AG10803 (cell line): Measurements from ENCODE around the gene KPNA4.

Experiments used
- DNase-seq: peaks from one replicate; pipeline ENCODE4 v3.0.0; 2010; ENCODE audit warnings: low read depth
- H3K4me3 ChIP-seq: 2 replicates; pipeline ENCODE4 v1.5.1; 2011; ENCODE audit warnings: mild to moderate bottlenecking, low read length, control low read depth
- TF ChIP-seq, protein P1 (sequence below): conservative IDR thresholded peaks from 2 replicates; pipeline ENCODE4 v1.5.1; 2011; ENCODE audit warnings: mild to moderate bottlenecking, low read length, control low read depth, inconsistent platforms

KPNA4 gene

DNA sequence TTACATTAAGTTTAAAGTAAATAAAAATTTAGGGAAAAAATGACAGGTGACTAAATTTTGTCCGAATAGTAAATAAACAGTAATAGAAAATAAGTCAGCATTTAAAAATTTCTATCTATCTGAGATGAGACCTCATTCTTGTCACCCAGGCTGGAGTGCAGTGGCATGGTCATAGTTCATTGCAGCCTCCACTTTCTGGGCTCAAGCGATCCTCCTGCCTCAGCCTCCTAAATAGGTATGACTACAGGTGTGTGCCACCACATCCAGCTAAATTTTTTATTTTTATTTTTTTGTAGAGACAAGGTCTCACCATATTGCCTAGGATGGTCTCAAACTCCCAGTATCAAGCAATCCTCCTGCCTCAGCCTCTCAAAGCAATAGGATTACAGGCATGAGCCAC, 7.8 kb downstream of the KPNA4 start:
- no peak for DNase-seq
- H3K4me3 ChIP-seq, result no peak overlapping the region
- TF ChIP-seq, protein P1, sequence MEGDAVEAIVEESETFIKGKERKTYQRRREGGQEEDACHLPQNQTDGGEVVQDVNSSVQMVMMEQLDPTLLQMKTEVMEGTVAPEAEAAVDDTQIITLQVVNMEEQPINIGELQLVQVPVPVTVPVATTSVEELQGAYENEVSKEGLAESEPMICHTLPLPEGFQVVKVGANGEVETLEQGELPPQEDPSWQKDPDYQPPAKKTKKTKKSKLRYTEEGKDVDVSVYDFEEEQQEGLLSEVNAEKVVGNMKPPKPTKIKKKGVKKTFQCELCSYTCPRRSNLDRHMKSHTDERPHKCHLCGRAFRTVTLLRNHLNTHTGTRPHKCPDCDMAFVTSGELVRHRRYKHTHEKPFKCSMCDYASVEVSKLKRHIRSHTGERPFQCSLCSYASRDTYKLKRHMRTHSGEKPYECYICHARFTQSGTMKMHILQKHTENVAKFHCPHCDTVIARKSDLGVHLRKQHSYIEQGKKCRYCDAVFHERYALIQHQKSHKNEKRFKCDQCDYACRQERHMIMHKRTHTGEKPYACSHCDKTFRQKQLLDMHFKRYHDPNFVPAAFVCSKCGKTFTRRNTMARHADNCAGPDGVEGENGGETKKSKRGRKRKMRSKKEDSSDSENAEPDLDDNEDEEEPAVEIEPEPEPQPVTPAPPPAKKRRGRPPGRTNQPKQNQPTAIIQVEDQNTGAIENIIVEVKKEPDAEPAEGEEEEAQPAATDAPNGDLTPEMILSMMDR, result no peak

DNA sequence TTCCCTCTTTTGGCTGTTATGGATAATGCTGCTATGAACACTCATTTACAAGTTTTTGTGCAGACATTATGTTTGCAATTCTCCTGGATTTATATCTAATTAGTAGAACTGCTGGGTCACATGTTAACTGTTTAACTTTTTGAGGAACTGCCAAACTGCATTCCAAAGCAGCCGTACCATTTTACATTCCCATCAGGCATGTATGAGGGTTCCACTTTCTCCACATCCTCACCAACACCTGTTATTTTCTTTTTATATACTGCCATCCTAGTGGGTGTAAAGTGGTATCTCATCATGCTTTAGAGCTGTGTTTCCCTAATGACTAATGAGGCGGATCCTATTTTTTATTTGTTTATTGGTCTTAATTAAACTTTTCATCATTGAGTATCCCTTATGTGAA, 9.2 kb downstream of the KPNA4 start:
- no peak overlapping the region for H3K4me3 ChIP-seq
- TF ChIP-seq, protein P1, result no peak
- no peak for DNase-seq

DNA sequence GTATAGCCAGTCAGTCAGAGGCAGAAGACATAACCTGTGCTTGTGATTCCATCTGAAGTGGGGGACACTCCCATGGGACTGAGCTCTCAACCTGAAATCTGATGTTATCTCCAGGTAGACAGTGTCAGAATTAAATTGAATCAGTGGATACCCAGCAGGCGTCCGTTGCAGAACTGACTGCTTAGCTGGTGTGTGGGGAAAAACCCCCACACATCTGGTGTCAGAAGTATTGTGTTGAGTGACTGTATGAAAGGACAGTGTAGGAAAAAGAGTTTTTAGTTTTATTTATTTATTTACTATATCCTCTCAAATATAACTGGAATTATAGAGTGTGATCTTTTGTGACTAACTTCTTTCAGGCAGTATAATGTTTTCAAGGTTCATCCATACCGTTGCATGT, 10.4 kb downstream of the KPNA4 start:
- TF ChIP-seq, protein P1, result no peak
- no peak for DNase-seq
- no peak overlapping the region for H3K4me3 ChIP-seq

DNA sequence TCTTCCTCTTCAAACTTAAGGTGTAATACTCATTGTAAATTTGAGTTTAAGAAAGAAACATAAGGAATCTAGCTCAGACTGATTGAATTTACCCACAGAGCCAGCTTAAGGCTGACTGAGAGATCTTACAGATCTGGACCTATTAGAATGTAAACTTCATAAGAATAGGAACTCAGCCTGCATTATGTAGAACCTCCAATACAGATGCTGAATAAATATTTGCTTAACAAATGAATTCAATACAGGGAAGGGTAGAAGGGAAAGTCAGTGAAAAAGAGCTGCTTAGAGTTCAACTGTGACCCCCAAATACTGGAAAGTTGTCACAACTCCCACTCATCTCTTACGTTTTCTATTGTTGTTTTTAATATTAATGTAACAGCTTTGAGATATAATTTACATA, 11.5 kb downstream of the KPNA4 start:
- TF ChIP-seq, protein P1, result no peak
- no peak overlapping the region for H3K4me3 ChIP-seq
- no peak for DNase-seq

GRCh38 chr3:160546727-160547126, 18.6 kb downstream of the KPNA4 start:
- no peak for DNase-seq
- no peak overlapping the region for H3K4me3 ChIP-seq
- TF ChIP-seq, protein P1, result no peak

- TF ChIP-seq, protein P1, result no peak
- DNase-seq, result no peak
Measured at GRCh38 chr3:160545504-160545871, 19.9 kb downstream of the KPNA4 start.

DNA sequence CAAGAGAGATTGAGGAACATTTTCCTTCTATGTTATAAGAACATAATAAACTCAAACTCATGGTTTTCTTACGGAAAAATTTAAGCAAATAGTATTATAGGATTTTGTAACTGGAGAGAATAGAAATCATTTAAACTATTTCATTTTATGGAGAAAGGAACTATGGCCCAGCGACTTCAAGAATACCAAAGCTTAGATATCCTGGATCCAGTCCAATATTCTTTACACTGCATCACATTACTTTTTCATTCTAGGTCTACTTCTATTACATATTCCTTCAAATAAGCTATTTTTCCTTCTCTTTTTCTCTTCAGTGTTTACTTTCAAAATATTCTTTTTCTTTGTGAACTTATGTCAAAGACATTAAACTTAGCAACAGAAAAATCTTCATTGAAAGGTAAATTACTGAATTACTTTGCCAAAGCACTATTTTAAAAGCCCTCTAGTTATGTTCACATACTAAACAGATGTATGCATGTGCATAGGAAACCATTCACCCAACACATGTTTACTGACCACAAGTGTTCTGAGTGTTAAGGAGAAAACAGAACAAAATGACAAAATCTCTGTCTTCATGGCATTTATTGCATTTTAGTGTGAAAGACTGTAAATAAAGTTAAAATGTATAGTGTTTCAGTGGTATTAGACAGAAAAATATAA, 20.4 kb downstream of the KPNA4 start:
- peak; percentile 16 for DNase-seq
- no peak overlapping the region for H3K4me3 ChIP-seq
- TF ChIP-seq, protein P1, result no peak

More at GRCh38 chr3:160545504-160545871, 19.9 kb downstream of the KPNA4 start:
- H3K4me3 ChIP-seq, result no peak overlapping the region
